ENCODE results near the gene KRT3.

The KRT3 gene

GRCh38 chr12:52740584-52740983 is 55.3 kb downstream of the KRT3 start:
- H3K27ac ChIP-seq (ENCODE audit: low read depth, low read length): no peak overlapping the region
- no peaks in the 10 kb centered on the region for H3K9me2 ChIP-seq (replicated peaks; ENCODE audit: insufficient read depth, low read length)
- H3K9me3 ChIP-seq (ENCODE audit: insufficient read depth, low read length): no peaks in the 10 kb centered on the region
- H3K4me3 ChIP-seq (ENCODE audit: insufficient read depth, low read length, poor library complexity, severe bottlenecking): no peak overlapping the region
- H3K27me3 ChIP-seq (ENCODE audit: low read length): no peaks in the 10 kb centered on the region
- no peaks in the 10 kb centered on the region for H3K79me2 ChIP-seq (ENCODE audit: insufficient read depth, low read length)
- H4K20me1 ChIP-seq (ENCODE audit: low read depth, low read length): no peaks in the 10 kb centered on the region
- no peak overlapping the region for H2AFZ ChIP-seq (ENCODE audit: low read depth, low read length, severe bottlenecking)
- H3K9ac ChIP-seq (ENCODE audit: low read length): no peak overlapping the region
- H3F3A ChIP-seq (ENCODE audit: insufficient read depth): no peaks in the 10 kb centered on the region
- no peak overlapping the region for H3K4me2 ChIP-seq (ENCODE audit: low read depth, low read length, poor library complexity, severe bottlenecking)
- no peaks in the 10 kb centered on the region for H3K36me3 ChIP-seq (ENCODE audit: low read length)
- TF ChIP-seq EZH2phosphoT487 (conservative IDR thresholded peaks at IDR 0.05; ENCODE audit: low read length): no peak
- no peak for TF ChIP-seq CTCF (IDR thresholded peaks at IDR 0.05; ENCODE audit: insufficient read depth, low read length, poor library complexity, severe bottlenecking)

GRCh38 chr12:52739963-52740362 is 56.0 kb downstream of the KRT3 start:
- H3K9me2 ChIP-seq (replicated peaks; ENCODE audit: insufficient read depth, low read length): no peaks in the 10 kb centered on the region
- H3K79me2 ChIP-seq (ENCODE audit: insufficient read depth, low read length): no peaks in the 10 kb centered on the region
- TF ChIP-seq EZH2phosphoT487 (conservative IDR thresholded peaks at IDR 0.05; ENCODE audit: low read length): no peak
- no peak for TF ChIP-seq CTCF (IDR thresholded peaks at IDR 0.05; ENCODE audit: insufficient read depth, low read length, poor library complexity, severe bottlenecking)
- H3K4me3 ChIP-seq (ENCODE audit: insufficient read depth, low read length, poor library complexity, severe bottlenecking): no peak overlapping the region
- no peaks in the 10 kb centered on the region for H3F3A ChIP-seq (ENCODE audit: insufficient read depth)
- no peak overlapping the region for H3K9ac ChIP-seq (ENCODE audit: low read length)
- H3K9me3 ChIP-seq (ENCODE audit: insufficient read depth, low read length): no peaks in the 10 kb centered on the region
- H4K20me1 ChIP-seq (ENCODE audit: low read depth, low read length): no peaks in the 10 kb centered on the region
- H3K4me2 ChIP-seq (ENCODE audit: low read depth, low read length, poor library complexity, severe bottlenecking): no peak overlapping the region
- no peak overlapping the region for H3K27ac ChIP-seq (ENCODE audit: low read depth, low read length)
- no peak overlapping the region for H2AFZ ChIP-seq (ENCODE audit: low read depth, low read length, severe bottlenecking)
- no peaks in the 10 kb centered on the region for H3K36me3 ChIP-seq (ENCODE audit: low read length)
- no peaks in the 10 kb centered on the region for H3K27me3 ChIP-seq (ENCODE audit: low read length)

Data from SU-DHL-6 (cell line).